Keratinocyte (primary cell): ENCODE data around the gene PHF2.

ENCODE experiments used
- CTCF ChIP-seq, 3 experiments: IDR thresholded peaks in 1 of 3; conservative IDR thresholded peaks in 1 of 3; optimal IDR thresholded peaks in 1 of 3; 2 replicates in 2 of 3; 3 replicates in 1 of 3; pipeline versions ENCODE3 to v1.5.1; 2011; ENCODE audit warnings: low read length in 3 of 3, mild to moderate bottlenecking in 3 of 3, moderate library complexity in 2 of 3, control low read depth in 1 of 3, inconsistent platforms in 1 of 3; ENCODE audit not compliant: insufficient read depth in 2 of 3; ENCODE audit errors: extremely low read depth in 1 of 3
- EZH2 ChIP-seq: IDR thresholded peaks from one replicate; pipeline ENCODE4 v1.6.1; 2012; ENCODE audit warnings: inconsistent platforms, mild to moderate bottlenecking, low read length, moderate library complexity

GRCh38 chr9:93670208-93671019 is 94.0 kb downstream of the PHF2 start:
- TF ChIP-seq CTCF (optimal IDR thresholded peaks at IDR 0.05 in 1 of 3, IDR thresholded peaks at IDR 0.05 in 1 of 3, conservative IDR thresholded peaks at IDR 0.05 in 1 of 3; ENCODE audit: extremely low read depth in 1 of 3, insufficient read depth in 2 of 3, low read length in 3 of 3) (no peak), EZH2 (no peak)
